GM21367 (cell line): ENCODE results near the gene TEX19.
"Not testable (repeated sequence)": the region's sequence is repeated elsewhere in the genome, so short reads cannot be mapped to it uniquely, and the experiment has no call there.

Source experiments
- ATAC-seq: cut with Tn5 transposase; IDR thresholded peaks from one replicate; pipeline ENCODE4 v1.9.1; 2021; ENCODE audit not compliant: unreplicated experiment

TEX19 gene

DNA sequence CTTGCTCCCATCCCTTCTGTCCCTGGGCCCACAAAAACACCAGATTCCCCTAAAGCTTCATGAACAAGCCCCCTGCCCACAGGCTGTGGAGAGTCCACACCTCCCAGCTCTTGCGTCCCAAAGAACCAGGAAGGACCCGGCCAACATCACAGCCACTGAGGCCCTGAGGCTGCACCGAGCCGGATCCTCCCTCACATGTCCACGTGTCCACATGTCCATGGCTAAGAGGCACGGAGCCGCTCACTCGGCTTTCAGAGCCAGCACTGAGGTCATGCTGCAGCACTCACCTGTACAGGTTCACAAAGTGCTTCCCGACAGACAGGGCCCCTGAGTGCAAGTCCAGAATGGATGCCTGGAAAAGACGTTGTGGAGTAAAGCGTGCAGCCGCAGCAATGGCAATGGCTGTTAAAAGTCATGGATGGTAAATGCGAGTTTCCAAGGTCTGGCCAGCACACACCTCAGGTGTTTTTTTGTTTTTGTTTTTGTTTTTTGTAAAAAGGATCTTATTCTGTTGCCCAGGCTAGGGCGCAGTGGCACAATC lies 47.2 kb downstream of the TEX19 start:
- ATAC-seq, result no peak

DNA sequence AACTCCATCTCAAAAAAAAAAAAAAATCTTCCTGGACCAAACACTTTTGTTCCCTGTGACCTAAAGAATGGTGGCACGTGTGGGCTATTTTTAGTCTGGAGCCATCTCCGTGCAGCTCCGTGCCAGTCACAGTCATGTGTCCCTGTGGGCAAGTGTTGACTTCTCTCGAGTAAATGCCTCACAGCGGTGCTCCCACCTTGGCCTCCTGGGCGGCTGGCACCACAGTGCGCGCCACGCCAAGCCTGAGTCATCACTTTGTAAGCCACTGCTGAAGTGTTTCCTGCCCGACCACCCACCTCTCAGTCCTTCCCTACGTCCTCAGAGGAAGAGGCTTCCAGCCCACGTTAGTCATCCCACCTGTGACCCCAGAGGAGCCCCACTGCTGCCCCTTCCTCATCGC lies 48.2 kb downstream of the TEX19 start:
- ATAC-seq, result no peak

DNA sequence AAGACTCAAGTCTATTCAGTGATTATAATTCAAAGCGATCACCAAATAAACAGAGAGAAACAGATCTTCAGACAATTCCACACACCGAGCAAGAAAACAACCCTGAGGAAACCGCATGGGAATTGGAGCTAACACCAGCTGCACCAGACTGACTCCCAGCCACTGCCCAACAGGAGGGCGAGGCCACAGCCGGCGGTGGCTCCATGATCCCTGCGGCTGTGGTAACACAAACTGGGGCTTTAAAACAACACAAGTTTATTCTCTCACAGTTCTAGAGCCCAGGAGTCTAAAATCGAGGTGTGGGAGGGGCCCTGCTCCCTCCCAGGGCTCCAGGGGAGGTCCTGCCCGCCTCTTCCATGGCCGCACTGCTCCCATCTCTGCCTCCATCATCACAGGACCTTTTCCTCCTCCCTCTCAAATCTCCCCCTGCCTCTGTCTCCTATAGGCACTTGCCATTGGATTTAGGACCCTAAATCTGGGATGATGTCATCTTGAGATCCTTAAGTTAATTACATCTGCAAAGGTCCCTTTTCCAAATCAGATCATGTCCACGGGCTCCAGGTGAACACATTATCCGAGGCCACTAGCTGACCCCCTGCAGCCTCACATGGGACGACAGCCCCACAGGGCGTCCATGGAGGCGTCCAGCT lies 49.4 kb downstream of the TEX19 start:
- no peak for ATAC-seq

DNA sequence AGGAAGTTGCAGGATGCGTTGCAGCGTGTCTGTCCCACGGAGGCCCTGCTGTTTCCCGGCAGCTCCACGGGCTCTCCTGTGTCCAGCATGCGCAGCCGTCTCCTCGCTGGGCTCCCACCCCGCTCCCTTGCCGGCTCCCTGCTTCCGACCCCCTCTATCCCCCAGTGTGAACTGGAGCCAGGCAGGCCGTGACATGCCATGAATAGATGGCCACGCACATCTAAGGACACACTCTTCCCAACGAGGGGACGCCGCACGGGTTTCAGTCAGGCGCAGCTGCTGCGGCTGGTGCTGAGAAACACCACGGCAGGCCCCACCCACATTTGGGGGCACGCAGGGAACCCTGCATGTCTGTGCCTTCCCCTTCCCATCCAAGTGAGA lies 49.9 kb downstream of the TEX19 start:
- ATAC-seq, result no peak

DNA sequence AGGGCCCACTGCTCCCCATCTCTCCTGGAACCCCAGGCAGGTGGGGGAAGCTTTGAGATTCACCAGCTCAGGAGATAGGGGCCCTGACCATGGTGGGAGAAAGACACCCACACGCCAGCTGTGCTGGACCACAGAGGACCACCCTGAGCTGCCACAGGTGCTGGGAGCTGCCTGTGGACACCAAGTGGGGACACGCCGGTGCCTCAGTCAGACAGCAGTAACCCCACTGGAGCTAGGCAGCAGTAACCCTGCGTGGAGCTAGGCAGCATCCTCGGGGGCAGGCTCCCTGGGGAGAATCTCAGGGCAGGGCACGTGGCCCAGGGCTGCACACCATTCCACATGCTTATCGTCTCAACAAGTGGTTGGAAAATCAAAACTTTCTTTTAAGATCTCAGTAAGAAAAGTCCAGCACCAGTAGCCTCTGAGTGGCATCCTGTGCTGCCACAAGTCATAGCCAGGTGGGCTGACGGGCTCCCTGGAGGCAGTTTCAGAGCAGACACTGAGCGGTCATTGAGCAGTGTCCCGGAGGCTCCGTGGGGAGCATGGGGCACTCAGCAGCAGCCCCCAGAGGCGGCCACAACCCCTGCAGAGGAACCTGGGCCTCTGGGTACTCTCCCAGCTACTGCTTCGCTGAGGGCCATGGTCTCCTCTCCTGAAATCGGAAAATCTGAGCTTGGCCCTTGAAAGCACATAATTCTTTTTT lies 51.1 kb downstream of the TEX19 start:
- no peak for ATAC-seq

DNA sequence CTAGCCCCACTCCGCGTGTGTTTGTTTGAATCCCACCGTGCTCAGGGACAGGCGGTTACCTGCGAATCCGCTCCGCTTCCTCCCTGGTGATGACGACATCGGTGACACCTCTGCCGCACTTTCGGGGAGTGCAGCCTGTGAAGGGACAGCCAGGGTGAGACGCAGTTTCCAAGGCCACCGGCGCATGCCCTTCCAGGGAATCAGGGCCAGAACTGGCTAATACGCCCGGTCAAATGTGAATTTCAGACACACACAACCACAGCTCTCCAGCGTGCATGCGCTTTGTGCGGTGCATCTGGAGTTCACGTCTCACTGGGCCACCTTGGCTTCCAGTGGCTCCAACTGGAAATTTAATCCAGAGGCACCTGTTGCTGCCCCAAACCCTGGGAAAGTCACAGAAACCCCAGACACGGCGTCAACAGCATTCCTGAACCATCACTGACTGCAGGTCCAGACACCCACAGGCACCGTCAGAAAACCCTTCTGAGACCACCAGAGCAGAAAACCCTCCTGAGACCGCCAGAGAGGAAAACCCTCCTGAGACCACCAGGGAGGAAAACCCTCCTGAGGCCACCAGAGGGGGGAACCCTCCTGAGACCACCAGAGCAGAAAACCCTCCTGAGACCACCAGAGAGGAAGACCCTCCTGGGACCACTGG lies 52.5 kb downstream of the TEX19 start:
- ATAC-seq, result no peak

DNA sequence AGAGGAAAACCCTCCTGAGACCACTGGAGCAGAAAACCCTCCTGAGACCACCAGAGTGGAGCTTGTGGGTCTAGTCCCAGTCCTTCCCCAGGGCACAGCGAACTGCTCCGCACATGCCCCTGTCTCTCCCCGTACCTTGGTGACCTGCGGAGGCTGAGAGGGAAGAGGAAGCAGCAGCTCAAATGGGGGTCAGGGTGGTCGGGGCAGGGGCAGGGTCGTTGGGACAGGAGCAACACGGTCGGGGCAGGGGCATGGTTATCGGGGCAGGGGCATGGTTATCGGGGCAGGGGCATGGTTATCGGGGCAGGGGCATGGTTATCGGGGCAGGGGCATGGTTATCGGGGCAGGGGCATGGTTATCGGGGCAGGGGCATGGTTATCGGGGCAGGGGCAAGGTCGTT lies 53.0 kb downstream of the TEX19 start:
- ATAC-seq, result not testable (repeated sequence)

DNA sequence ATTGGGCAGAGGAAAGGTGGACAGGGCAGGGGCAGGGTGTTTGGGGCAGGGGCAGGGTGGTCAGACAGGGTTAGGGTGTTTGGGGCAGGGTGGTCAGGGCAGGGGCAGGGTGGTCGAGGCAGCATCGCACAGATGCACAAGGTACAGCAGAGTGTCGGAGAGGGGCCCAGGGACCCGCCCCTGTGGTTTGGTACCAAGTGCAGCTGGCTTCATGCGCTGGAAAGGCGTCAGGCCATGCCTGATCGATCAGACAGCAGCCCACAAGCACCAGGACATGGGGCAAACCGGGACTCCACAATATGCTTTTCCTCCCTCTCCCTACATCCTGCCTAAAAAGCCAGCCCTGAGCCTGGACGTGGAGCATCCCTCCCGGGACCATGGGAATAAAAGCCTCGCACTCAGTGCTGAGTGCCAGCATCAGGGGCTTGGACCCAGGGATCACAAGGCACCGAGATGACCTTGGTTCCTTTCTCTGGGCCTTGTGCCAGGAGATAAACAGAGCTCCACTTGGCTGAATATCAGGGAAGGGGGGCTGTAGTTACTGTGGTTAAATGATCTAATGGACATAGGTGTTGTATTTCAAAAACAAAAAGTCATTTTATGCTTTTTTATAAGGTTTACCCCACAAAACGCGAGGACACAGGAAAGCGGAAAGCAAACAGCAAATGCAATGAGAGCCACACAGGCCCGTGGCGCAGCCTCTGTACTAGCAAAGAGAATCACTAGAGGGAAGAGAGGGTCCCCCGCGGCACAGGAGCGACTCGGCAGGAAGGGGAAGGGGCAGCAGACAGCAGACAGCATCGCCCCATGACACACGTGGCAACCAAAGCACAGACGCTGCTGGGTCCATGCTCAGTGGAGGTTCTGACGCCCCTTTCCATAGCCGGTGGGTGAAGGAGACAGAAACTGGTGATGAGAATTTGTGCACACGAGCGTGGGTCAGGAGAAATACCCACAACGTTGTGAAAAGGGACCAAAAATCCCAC lies 53.8 kb downstream of the TEX19 start:
- ATAC-seq, result no peak
